ENCODE measurements around the gene RBM44. TPM values are rescaled to one million over a fixed set of nuclear protein-coding genes. Genes with fewer than 3 reads are reported as not detected.

RBM44 gene
- total and polyA plus RNA-seq, 12 donors, result 0.13 to 0.83 (median 0.32) TPM

GRCh38 chr2:237885111-237885930 is 86.7 kb downstream of the RBM44 start:
- intact Hi-C loops (cut with DNase I), result no loop called here
- Histone ChIP-seq H3K9me3 (peaks cover 0 to 3% (median 0%) of the 10 kb centered on the region in 11 donors), H3K4me3 (no peak overlapping the region), H3K4me1 (peaks cover 10 to 49% (median 33%) of the 10 kb centered on the region in 9 donors), H3K27ac (peak overlapping the region; percentile 80 to 97 (median 90)), H3K36me3 (peaks cover 0 to 12% (median 0%) of the 10 kb centered on the region in 9 donors), H3K27me3 (no peaks in the 10 kb centered on the region)
- DNase-seq (no peak), ATAC-seq (peak in 2 of 8 donors; percentile 1 to 23)
- no peak for TF ChIP-seq CTCF (IDR thresholded peaks at IDR 0.05)
- WGBS, 2 donors, result 59 to 68% methylated on average over 27 of the region's 27 CpGs

GRCh38 chr2:237885931-237886684 is 87.5 kb downstream of the RBM44 start:
- intact Hi-C loops (cut with DNase I), result loop anchor here in 1 of 10 donors (2.0 kb wide), 1 partner anchor 25 kb away; no protein-coding TSS in a partner anchor
- no peaks in the 10 kb centered on the region for H3K27me3 ChIP-seq
- no peak overlapping the region for H3K4me3 ChIP-seq
- peaks cover 10 to 49% (median 33%) of the 10 kb centered on the region in 9 donors for H3K4me1 ChIP-seq
- peak overlapping the region; percentile 80 to 97 (median 90) for H3K27ac ChIP-seq
- TF ChIP-seq CTCF (IDR thresholded peaks at IDR 0.05), result peak in 3 of 9 donors; percentile 12 to 36 (median 20)
- DNase-seq (peak; percentile 76 to 81), ATAC-seq (peak; percentile 30 to 85 (median 74))
- peaks cover 0 to 5% (median 0%) of the 10 kb centered on the region in 9 donors for H3K36me3 ChIP-seq
- WGBS, 2 donors, result 31 to 45% methylated on average over 26 of the region's 26 CpGs
- H3K9me3 ChIP-seq, result peaks cover 0 to 1% (median 0%) of the 10 kb centered on the region in 11 donors

- Histone ChIP-seq H3K4me3 (no peak overlapping the region), H3K27ac (peak overlapping the region; percentile 80 to 97 (median 90)), H3K36me3 (no peaks in the 10 kb centered on the region), H3K9me3 (no peaks in the 10 kb centered on the region), H3K27me3 (no peaks in the 10 kb centered on the region), H3K4me1 (peaks cover 10 to 49% (median 33%) of the 10 kb centered on the region in 9 donors)
- 35 to 41% methylated on average over 23 of the region's 23 CpGs for WGBS, 2 donors
- intact Hi-C loops (cut with DNase I), result loop anchor here in 1 of 10 donors (2.0 kb wide), 1 partner anchor 26 kb away; no protein-coding TSS in a partner anchor
- TF ChIP-seq CTCF (IDR thresholded peaks at IDR 0.05), result no peak
- DNase-seq (peak; percentile 78 to 85), ATAC-seq (peak; percentile 71 to 92 (median 87))
Observed at GRCh38 chr2:237886685-237887481, 88.3 kb downstream of the RBM44 start.

Data from heart right ventricle (tissue), 16 donors.